Spleen (tissue), 11 donors: ENCODE measurements around the gene XBP1. TPM values are rescaled to one million over a fixed set of nuclear protein-coding genes. Genes with fewer than 3 reads are reported as not detected.

ENCODE experiments used
- DNase-seq: peaks from one replicate; pipeline ENCODE4 v3.0.0-alpha.2; 2020
- H3K27ac ChIP-seq, 8 donors: fragments of 200-600 bp; sonication (generic) in 7 of 8; 1 replicate in 4 of 8; 2 replicates in 4 of 8; pipeline versions ENCODE4 v1.5.0 to v1.8.0; 2016 to 2021; ENCODE audit warnings: inconsistent platforms in 4 of 8, mild to moderate bottlenecking in 4 of 8, moderate library complexity in 1 of 8
- H3K27me3 ChIP-seq, 7 donors: fragments of 200-600 bp; sonication (generic) in 6 of 7; replicated peaks in 1 of 7; 1 replicate in 4 of 7; 2 replicates in 3 of 7; pipeline versions ENCODE4 v1.5.0 to v1.8.0; 2016 to 2021; ENCODE audit warnings: inconsistent platforms in 3 of 7, mild to moderate bottlenecking in 1 of 7
- H3K36me3 ChIP-seq, 6 donors: fragments of 200-600 bp; sonication (generic) in 5 of 6; 1 replicate in 4 of 6; 2 replicates in 2 of 6; pipeline versions ENCODE4 v1.5.0 to v1.8.0; 2016 to 2021; ENCODE audit warnings: inconsistent platforms in 2 of 6
- H3K4me1 ChIP-seq, 6 donors: fragments of 200-600 bp; sonication (generic) in 5 of 6; 1 replicate in 3 of 6; 2 replicates in 3 of 6; pipeline versions ENCODE4 v1.5.0 to v1.8.0; 2016 to 2021; ENCODE audit warnings: inconsistent platforms in 3 of 6
- H3K4me3 ChIP-seq, 8 donors: fragments of 200-600 bp; sonication (generic) in 7 of 8; 1 replicate in 4 of 8; 2 replicates in 4 of 8; pipeline versions ENCODE4 v1.5.0 to v1.8.0; 2016 to 2021; ENCODE audit warnings: inconsistent platforms in 4 of 8, mild to moderate bottlenecking in 4 of 8, moderate library complexity in 2 of 8
- H3K9me3 ChIP-seq, 8 donors: fragments of 200-600 bp; sonication (generic) in 7 of 8; 1 replicate in 4 of 8; 2 replicates in 4 of 8; pipeline versions ENCODE4 v1.5.0 to v1.8.0; 2016 to 2021; ENCODE audit warnings: inconsistent platforms in 4 of 8
- POLR2A ChIP-seq, 3 donors: fragments of 450-650 bp; IDR thresholded peaks; one replicate each; pipeline ENCODE4 v1.5.1; 2017; ENCODE audit warnings: antibody characterized with exemption in 3 of 3, mild to moderate bottlenecking in 1 of 3
- POLR2AphosphoS5 ChIP-seq, 3 donors: sonication (generic); formaldehyde crosslinking; IDR thresholded peaks; one replicate each; pipeline ENCODE4 v1.5.1; 2017; ENCODE audit warnings: antibody characterized with exemption in 3 of 3
- WGBS, 5 donors: extraction: QIAGEN DNeasy Blood & Tissue Kit in 3 of 5; methylation state at CpG; one replicate each; pipeline versions ENCODE4 v1.1.5 to v1.1.7; 2013 to 2018; 5-methylcytosine and 5-hydroxymethylcytosine counted together
- intact Hi-C: fragments of 100-400 bp; cut with DNase I; formaldehyde crosslinking; loops from one replicate; pipeline ENCODE4 v1.15.0; 2023; ENCODE audit warnings: low total_unique reads
- polyA plus RNA-seq, 3 donors: library from polyadenylated mRNA; stranded (reverse); fragments of 200-250 nt; gene quantifications; one replicate each; pipeline ENCODE4 v1.2.1, GENCODE V29; 2013
- total RNA-seq, 7 donors: library from RNA; depleted of rRNA in 3 of 7; stranded (reverse); fragments of >200 nt in 3 of 7; fragmentation: NEBNext Ultra II Directional in 4 of 7; extraction: Animal tissue kit (Norgen Biotek cat#: 25700) in 4 of 7; gene quantifications; one replicate each; pipeline versions ENCODE4 v1.1.0 to v1.2.1, GENCODE V29; 2016 to 2021
- TF ChIP-seq, protein P1 (sequence below), 11 experiments: fragments of 200-600 bp in 7 of 11; fragments of 450-650 bp in 4 of 11; sonication (generic) in 4 of 11; IDR thresholded peaks in 8 of 11; conservative IDR thresholded peaks in 3 of 11; 1 replicate in 7 of 11; 2 replicates in 4 of 11; pipeline versions ENCODE4 v1.4.0 to v1.8.0; 2016 to 2021; ENCODE audit warnings: antibody characterized with exemption in 11 of 11, inconsistent platforms in 4 of 11, mild to moderate bottlenecking in 1 of 11
- donor health status: healthy with polysubstance abuse.
- donor health status: DM: no; HTN: no; CAD: no; lungs with moderate emphysema.
- donor health status: DM: no; HTN: no; CAD: no.
- donor health status: Bipolar disorder and iron deficiency.
- donor health status: healthy.
- donor health status: DM: no; HTN: no; CAD: no.
- donor health status: DM: yes; HTN: yes; CAD: no.

Gene XBP1
- total and polyA plus RNA-seq, 10 donors, result 26.8 to 703 (median 219) TPM

DNA sequence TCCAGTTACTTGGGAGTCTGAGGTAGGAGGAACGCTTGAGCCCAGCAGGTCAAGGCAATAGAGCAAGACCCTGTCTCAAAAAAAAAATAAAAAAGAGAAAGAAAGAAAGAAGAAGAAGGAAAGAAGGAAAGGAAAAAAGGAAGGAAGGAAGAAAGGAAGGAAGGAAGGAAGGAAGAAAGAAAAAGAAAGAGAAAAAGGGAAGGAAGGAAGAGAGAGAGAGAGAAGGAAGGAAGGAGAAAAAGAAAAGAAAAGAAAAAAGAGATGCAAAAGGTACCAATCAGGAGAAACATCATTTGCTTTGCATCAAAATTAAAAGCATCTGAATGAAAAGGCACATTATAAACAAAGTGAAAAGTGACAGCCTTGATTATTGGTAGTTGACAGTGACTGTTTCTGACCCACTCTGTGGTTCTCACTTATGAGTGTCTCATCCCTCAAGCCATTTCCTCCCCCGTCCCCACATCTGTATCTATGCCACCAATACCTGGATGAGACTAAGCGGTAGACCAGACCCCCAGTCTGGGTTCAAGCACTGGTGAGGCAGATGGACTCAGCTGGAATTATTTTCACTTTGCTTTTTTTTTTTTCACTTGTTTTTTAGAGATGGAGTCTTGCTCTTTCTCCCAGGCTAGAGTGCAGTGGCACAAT is 33.0 kb upstream of the XBP1 start:
- Histone ChIP-seq H3K4me1 (peaks cover 3 to 25% (median 11%) of the 10 kb centered on the region in 6 donors), H3K27me3 (no peaks in the 10 kb centered on the region), H3K36me3 (peaks cover 0 to 8% (median 0%) of the 10 kb centered on the region in 6 donors), H3K27ac (no peak overlapping the region), H3K4me3 (no peak overlapping the region), H3K9me3 (no peaks in the 10 kb centered on the region)
- 85 to 98% (median 86%) methylated on average over 3 of the region's 3 CpGs for WGBS, 5 donors
- no peak for DNase-seq
- TF ChIP-seq POLR2AphosphoS5 (IDR thresholded peaks at IDR 0.05), result no peak
- no peak for TF ChIP-seq POLR2A (IDR thresholded peaks at IDR 0.05)
- TF ChIP-seq, protein P1, sequence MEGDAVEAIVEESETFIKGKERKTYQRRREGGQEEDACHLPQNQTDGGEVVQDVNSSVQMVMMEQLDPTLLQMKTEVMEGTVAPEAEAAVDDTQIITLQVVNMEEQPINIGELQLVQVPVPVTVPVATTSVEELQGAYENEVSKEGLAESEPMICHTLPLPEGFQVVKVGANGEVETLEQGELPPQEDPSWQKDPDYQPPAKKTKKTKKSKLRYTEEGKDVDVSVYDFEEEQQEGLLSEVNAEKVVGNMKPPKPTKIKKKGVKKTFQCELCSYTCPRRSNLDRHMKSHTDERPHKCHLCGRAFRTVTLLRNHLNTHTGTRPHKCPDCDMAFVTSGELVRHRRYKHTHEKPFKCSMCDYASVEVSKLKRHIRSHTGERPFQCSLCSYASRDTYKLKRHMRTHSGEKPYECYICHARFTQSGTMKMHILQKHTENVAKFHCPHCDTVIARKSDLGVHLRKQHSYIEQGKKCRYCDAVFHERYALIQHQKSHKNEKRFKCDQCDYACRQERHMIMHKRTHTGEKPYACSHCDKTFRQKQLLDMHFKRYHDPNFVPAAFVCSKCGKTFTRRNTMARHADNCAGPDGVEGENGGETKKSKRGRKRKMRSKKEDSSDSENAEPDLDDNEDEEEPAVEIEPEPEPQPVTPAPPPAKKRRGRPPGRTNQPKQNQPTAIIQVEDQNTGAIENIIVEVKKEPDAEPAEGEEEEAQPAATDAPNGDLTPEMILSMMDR (IDR thresholded peaks at IDR 0.05 in 8 of 11, conservative IDR thresholded peaks at IDR 0.05 in 3 of 11), result no peak
- intact Hi-C loops, result no loop called here

DNA sequence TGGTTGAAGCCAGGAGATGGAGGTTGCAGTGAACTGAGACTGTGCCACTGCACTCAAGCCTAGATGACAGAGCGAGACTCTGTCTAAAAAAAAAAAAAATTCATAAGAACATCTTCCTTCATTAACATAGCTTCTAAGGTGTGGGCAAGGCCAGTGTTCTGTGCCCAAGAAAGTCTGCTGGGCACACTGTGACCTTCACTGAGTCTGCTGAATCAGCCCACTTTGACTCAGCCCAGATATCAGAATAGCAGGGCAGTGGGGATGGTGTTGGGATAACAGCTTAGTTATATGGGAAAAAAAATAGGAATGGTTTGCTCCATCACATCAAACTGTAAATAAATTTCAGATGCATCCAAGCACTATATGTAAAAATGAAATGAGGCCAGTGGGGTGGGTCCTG is 32.4 kb upstream of the XBP1 start:
- intact Hi-C loops, result no loop called here
- DNase-seq, result no peak
- Histone ChIP-seq H3K27me3 (no peaks in the 10 kb centered on the region), H3K36me3 (peaks cover 0 to 8% (median 0%) of the 10 kb centered on the region in 6 donors), H3K27ac (no peak overlapping the region), H3K9me3 (no peaks in the 10 kb centered on the region), H3K4me3 (no peak overlapping the region), H3K4me1 (peaks cover 3 to 32% (median 11%) of the 10 kb centered on the region in 6 donors)
- 93 to 100% (median 95%) methylated on average over 1 of the region's 1 CpG for WGBS, 5 donors
- TF ChIP-seq, protein P1 (IDR thresholded peaks at IDR 0.05 in 8 of 11, conservative IDR thresholded peaks at IDR 0.05 in 3 of 11), result no peak
- no peak for TF ChIP-seq POLR2A (IDR thresholded peaks at IDR 0.05)
- TF ChIP-seq POLR2AphosphoS5 (IDR thresholded peaks at IDR 0.05), result no peak

DNA sequence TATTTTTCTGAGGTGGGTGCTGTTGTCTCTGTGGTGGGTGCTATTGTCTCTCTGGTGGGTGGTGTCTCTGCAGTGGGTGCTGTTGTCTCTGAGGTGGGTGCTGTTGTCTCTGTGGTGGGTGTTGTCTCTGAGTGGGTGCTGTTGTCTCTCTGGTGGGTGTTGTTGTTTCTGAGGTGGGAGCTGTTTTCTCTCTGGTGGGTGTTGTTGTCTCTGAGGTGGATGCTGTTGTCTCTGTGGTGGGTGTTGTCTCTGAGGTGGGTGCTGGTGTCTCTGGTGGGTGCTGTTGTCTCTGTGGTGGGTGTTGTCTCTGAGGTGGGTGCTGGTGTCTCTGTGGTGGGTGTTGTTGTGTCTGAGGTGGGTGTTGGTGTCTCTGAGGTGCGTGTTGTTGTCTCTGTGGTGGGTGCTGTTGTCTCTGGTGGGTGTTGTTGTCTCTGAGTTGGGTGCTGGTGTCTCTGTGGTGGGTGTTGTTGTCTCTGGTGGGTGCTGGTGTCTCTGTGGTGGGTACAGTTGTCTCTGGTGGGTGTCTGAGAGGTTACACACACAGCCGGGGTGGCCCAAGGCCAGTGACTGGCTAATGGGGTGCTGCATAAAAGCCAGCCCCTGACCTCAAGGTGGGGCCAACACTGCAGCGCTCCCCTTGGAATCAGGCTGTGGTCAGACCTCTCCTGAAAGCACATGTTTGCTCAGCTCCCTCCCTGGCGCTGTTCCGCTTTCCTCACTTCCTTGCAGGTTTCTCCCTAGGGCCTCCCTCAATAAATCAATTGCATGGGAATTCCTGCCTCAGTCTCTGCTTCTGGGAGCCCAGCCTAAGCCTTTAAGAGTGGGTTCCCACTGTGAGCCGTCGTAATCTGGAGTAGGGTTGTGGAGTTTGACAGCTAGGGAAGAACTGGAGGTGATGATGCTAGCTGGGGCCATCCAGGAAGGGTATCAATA is 31.0 kb upstream of the XBP1 start:
- no peak for DNase-seq
- Histone ChIP-seq H3K4me3 (no peak overlapping the region), H3K27ac (no peak overlapping the region), H3K36me3 (peaks cover 0 to 8% (median 0%) of the 10 kb centered on the region in 6 donors), H3K4me1 (peaks cover 3 to 34% (median 11%) of the 10 kb centered on the region in 6 donors), H3K9me3 (no peaks in the 10 kb centered on the region), H3K27me3 (no peaks in the 10 kb centered on the region)
- 80 to 91% (median 85%) methylated on average over 5 to 7 of the region's 7 CpGs for WGBS, 5 donors
- intact Hi-C loops, result no loop called here
- TF ChIP-seq, protein P1 (IDR thresholded peaks at IDR 0.05 in 8 of 11, conservative IDR thresholded peaks at IDR 0.05 in 3 of 11), result no peak
- no peak for TF ChIP-seq POLR2A (IDR thresholded peaks at IDR 0.05)
- TF ChIP-seq POLR2AphosphoS5 (IDR thresholded peaks at IDR 0.05), result no peak

DNA sequence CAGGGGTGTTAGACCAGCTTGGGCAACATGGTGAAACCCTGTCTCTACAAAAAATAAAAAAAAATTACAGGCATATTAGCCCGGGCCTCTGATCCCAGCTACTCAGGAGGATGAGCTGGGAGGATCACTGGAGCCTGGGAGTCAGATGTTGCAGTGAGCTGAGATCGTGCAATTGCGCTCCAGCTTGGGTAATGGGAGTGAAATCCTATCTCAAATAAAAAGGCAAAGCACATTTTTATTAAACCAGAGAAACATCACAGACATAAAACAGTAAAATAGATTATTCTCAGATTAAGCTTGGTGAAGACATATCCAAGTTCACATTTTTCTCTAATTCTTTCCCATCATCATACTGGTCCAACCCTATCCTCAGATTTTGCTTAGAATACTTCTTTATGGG is 30.1 kb upstream of the XBP1 start:
- H3K27me3 ChIP-seq, result no peaks in the 10 kb centered on the region
- peaks cover 0 to 8% (median 0%) of the 10 kb centered on the region in 6 donors for H3K36me3 ChIP-seq
- intact Hi-C loops, result no loop called here
- H3K4me3 ChIP-seq, result no peak overlapping the region
- peaks cover 3 to 34% (median 11%) of the 10 kb centered on the region in 6 donors for H3K4me1 ChIP-seq
- no peak for DNase-seq
- TF ChIP-seq POLR2AphosphoS5 (IDR thresholded peaks at IDR 0.05) (no peak), POLR2A (IDR thresholded peaks at IDR 0.05) (no peak)
- TF ChIP-seq, protein P1 (IDR thresholded peaks at IDR 0.05 in 8 of 11, conservative IDR thresholded peaks at IDR 0.05 in 3 of 11), result no peak
- H3K9me3 ChIP-seq, result no peaks in the 10 kb centered on the region
- 80 to 96% (median 90%) methylated on average over 3 of the region's 3 CpGs for WGBS, 5 donors
- H3K27ac ChIP-seq, result no peak overlapping the region
